Testis (tissue), 3 donors: ENCODE results near the gene HHLA2. TPM values are rescaled to one million over a fixed set of nuclear protein-coding genes. Genes with fewer than 3 reads are reported as not detected.

Source experiments
- DNase-seq: peaks from one replicate; pipeline ENCODE4 v3.0.0-alpha.2; 2019
- H3K27ac ChIP-seq, 2 donors: fragments of 200-600 bp; sonication (generic); one replicate each; pipeline ENCODE4 v1.5.1; 2019
- H3K27me3 ChIP-seq: fragments of 200-600 bp; sonication (generic); one replicate; pipeline ENCODE4 v1.5.1; 2019
- H3K36me3 ChIP-seq: fragments of 200-600 bp; sonication (generic); one replicate; pipeline ENCODE4 v1.5.1; 2017; ENCODE audit warnings: low read depth; ENCODE audit errors: missing control alignments
- H3K4me1 ChIP-seq: fragments of 200-600 bp; sonication (generic); one replicate; pipeline ENCODE4 v1.5.1; 2019
- H3K4me3 ChIP-seq, 2 donors: fragments of 200-600 bp; sonication (generic); one replicate each; pipeline ENCODE4 v1.5.1; 2017 to 2019
- H3K9me3 ChIP-seq: fragments of 200-600 bp; sonication (generic); one replicate; pipeline ENCODE4 v1.5.1; 2017
- POLR2A ChIP-seq: fragments of 450-650 bp; IDR thresholded peaks from one replicate; pipeline ENCODE4 v1.6.1; 2017; ENCODE audit warnings: antibody characterized with exemption, mild to moderate bottlenecking, moderate library complexity
- WGBS, 2 donors: methylation state at CpG; one replicate each; pipeline ENCODE4 v1.1.5; 2018; 5-methylcytosine and 5-hydroxymethylcytosine counted together
- intact Hi-C: fragments of 100-400 bp; cut with DNase I; formaldehyde crosslinking; loops from one replicate; pipeline ENCODE4 v1.15.1; 2023; ENCODE audit warnings: low total_unique reads
- polyA plus RNA-seq: library from polyadenylated mRNA; stranded (reverse); fragments of 350-450 nt; fragmentation: Illumina TruSeq; extraction: RNeasy Lipid Tissue Mini Kit (QIAGEN cat#74804); gene quantifications from one replicate; pipeline ENCODE4 v1.2.3, GENCODE V29; 2014; ENCODE audit warnings: low read depth, low replicate concordance; ENCODE audit not compliant: insufficient read depth
- total RNA-seq, 2 donors: library from RNA; depleted of rRNA; stranded (reverse); fragments of >200 nt; gene quantifications; one replicate each; pipeline ENCODE4 v1.2.3, GENCODE V29; 2016
- TF ChIP-seq, protein P1 (sequence below), 3 experiments: fragments of 450-650 bp in 2 of 3; fragments of 200-600 bp in 1 of 3; sonication (generic) in 1 of 3; IDR thresholded peaks; one replicate each; pipeline ENCODE4 v1.5.1; 2016 to 2019; ENCODE audit warnings: antibody characterized with exemption in 3 of 3, mild to moderate bottlenecking in 2 of 3, moderate library complexity in 1 of 3

HHLA2 gene
- total and polyA plus RNA-seq, 3 donors from 2014 or later: 1.5 to 6.7 (median 5.2) TPM

DNA sequence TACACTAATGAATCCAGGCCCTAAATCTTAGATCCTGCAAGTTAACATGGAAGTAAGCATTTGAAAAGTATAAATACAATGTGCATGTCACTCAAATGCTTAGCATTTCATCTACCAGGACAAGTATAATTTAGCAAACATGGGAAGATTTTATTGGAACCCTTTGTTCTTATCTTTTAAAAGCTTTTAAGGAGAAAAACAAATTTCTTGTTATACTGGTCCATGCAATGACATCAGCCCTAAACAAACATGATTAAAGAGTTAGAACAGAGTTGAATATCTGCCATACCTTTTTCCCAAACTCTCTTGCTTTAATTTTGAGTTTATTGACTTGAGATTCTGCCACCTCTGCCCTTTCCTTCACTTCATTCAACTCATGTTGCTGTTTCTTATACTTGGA is 87.0 kb downstream of the HHLA2 start:
- Histone ChIP-seq H3K4me1 (no peaks in the 10 kb centered on the region), H3K9me3 (no peaks in the 10 kb centered on the region), H3K36me3 (no peaks in the 10 kb centered on the region), H3K27me3 (no peaks in the 10 kb centered on the region), H3K27ac (no peak overlapping the region), H3K4me3 (no peak overlapping the region)
- no peak for DNase-seq
- TF ChIP-seq POLR2A: no peak
- TF ChIP-seq, protein P1, sequence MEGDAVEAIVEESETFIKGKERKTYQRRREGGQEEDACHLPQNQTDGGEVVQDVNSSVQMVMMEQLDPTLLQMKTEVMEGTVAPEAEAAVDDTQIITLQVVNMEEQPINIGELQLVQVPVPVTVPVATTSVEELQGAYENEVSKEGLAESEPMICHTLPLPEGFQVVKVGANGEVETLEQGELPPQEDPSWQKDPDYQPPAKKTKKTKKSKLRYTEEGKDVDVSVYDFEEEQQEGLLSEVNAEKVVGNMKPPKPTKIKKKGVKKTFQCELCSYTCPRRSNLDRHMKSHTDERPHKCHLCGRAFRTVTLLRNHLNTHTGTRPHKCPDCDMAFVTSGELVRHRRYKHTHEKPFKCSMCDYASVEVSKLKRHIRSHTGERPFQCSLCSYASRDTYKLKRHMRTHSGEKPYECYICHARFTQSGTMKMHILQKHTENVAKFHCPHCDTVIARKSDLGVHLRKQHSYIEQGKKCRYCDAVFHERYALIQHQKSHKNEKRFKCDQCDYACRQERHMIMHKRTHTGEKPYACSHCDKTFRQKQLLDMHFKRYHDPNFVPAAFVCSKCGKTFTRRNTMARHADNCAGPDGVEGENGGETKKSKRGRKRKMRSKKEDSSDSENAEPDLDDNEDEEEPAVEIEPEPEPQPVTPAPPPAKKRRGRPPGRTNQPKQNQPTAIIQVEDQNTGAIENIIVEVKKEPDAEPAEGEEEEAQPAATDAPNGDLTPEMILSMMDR (IDR thresholded peaks at IDR 0.05): no peak
- intact Hi-C loops: no loop called here

DNA sequence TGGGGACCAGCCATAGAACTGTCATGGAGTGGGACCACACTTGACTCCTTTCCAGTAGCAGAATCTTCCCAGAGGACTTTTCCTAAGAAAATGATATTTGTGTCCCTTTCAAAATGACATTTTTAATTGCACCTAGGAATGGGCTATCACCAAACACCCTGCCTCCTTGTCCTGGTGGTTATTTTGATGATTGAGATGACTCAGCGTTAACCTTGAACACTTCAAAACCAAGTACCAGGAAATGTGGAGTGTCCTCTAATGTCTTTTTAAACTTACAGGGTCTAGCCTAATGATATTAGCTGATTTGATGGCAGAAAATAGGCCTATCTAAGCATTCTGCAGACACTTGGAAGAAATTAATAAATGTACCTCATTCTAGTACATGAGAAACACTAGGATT is 90.7 kb downstream of the HHLA2 start:
- Histone ChIP-seq H3K36me3 (no peaks in the 10 kb centered on the region), H3K9me3 (no peaks in the 10 kb centered on the region), H3K4me3 (no peak overlapping the region), H3K27me3 (no peaks in the 10 kb centered on the region), H3K4me1 (no peaks in the 10 kb centered on the region), H3K27ac (no peak overlapping the region)
- intact Hi-C loops: no loop called here
- 86 to 95% methylated on average over 1 of the region's 1 CpG for WGBS, 2 donors
- DNase-seq: no peak
- no peak for TF ChIP-seq POLR2A
- TF ChIP-seq, protein P1 (IDR thresholded peaks at IDR 0.05): no peak

DNA sequence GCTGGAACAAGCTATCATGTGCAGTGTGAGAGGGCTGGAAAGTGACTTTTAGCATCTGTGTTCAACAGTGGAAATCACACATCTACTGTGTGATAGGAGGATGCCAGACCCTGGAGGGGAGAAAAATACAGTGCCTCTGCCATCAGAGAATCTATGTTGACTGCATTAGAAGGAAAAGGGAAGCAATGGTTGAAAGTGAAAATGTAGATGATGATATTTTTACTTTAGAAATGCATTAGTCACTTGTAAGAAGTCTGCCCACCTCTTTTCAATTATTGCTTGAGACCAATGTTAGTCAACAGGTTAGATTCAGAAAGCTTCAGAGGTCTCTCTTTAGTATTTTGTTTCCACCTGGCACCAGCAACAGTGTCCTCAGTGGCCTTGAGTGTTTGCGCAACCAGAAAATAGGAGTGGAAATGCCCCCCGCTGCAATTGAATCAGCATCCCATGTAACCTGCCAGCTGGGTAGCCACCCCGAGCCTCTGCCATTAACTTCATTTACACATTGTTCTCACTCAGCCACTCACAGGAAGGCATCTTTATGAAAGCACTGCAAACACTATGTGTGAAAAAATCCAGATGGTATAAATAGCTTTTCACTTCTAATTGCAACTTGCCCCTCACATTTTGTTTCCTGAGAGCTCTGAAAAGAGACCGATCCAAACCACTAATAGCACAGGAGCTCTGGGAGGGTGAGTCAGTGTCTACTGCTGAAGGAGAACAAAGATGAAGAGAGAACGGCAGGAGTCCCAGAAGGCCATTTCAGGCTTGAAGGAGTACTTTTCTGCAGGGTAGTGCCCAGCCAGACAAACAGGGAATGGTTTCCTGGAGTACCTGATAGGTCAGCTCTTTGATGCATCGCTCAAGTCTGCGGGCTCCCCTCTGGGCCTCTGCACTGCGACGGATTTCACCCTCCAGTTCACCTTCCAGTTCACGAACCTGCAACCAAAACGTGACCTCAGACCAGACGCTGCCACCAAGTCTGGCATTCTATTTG is 92.1 kb downstream of the HHLA2 start:
- 85 to 89% methylated on average over 12 of the region's 12 CpGs for WGBS, 2 donors
- intact Hi-C loops: no loop called here

DNA sequence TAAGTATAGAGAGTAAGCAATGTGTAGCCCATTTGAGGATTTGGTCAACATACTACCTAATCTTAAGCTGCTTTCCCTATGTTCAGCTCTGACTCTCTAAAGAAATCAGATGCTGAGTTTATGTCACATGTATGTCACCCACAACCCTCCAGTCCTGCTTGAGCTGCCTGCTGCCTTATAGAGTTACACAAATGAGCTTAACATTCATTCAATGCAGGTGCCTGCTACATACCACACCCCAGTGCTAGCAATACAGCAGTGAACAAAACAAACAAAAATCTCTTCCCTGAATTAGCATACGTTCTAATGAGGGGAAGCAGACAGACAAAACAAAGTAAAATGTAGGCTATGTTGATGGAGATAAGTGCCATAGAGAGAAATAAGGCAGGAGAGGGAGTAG is 93.0 kb downstream of the HHLA2 start:
- no peak overlapping the region for H3K4me3 ChIP-seq
- 71 to 77% methylated on average over 1 of the region's 1 CpG for WGBS, 2 donors
- H3K4me1 ChIP-seq: no peaks in the 10 kb centered on the region
- no peak for DNase-seq
- no peak for TF ChIP-seq POLR2A
- TF ChIP-seq, protein P1 (IDR thresholded peaks at IDR 0.05): no peak
- no peak overlapping the region for H3K27ac ChIP-seq
- H3K36me3 ChIP-seq: no peaks in the 10 kb centered on the region
- intact Hi-C loops: no loop called here
- no peaks in the 10 kb centered on the region for H3K9me3 ChIP-seq
- H3K27me3 ChIP-seq: no peaks in the 10 kb centered on the region

More for the DNA sequence above, 92.1 kb downstream of the HHLA2 start:
- Histone ChIP-seq H3K4me3 (no peak overlapping the region), H3K36me3 (no peaks in the 10 kb centered on the region), H3K9me3 (no peaks in the 10 kb centered on the region), H3K27ac (no peak overlapping the region), H3K27me3 (no peaks in the 10 kb centered on the region), H3K4me1 (no peaks in the 10 kb centered on the region)
- TF ChIP-seq POLR2A: no peak
- TF ChIP-seq, protein P1 (IDR thresholded peaks at IDR 0.05): no peak
- DNase-seq: no peak
